Keratinocyte (primary cell): ENCODE data around the gene CNNM1. TPM values are rescaled to one million over a fixed set of nuclear protein-coding genes. Genes with fewer than 3 reads are reported as not detected.

ENCODE experiments used
- DNase-seq: peaks from one replicate; pipeline ENCODE4 v3.0.0-alpha.2; 2011; ENCODE audit warnings: low read depth, missing footprints, low spot score
- FAIRE-seq: peaks from 2 replicates; lab custom pipeline; 2011; peaks lifted over from hg19 to GRCh38; lab: Jason Lieb, UNC
- H2AFZ ChIP-seq: 2 replicates; pipeline ENCODE4 v1.6.0; 2012; ENCODE audit warnings: low read length, control low read depth, inconsistent platforms; ENCODE audit not compliant: control insufficient read depth
- H3K27ac ChIP-seq: 2 replicates; pipeline ENCODE4 v1.5.1; 2011; ENCODE audit warnings: low read length; ENCODE audit not compliant: control insufficient read depth, insufficient read depth
- H3K27me3 ChIP-seq: 3 replicates; pipeline ENCODE4 v1.6.0; 2011; ENCODE audit warnings: low read length; ENCODE audit not compliant: control insufficient read depth, insufficient read depth; ENCODE audit errors: extremely low read depth
- H3K36me3 ChIP-seq, 2 experiments: 2 replicates in 1 of 2; 3 replicates in 1 of 2; pipeline ENCODE4 v1.5.1; 2011; ENCODE audit warnings: low read length in 2 of 2, mild to moderate bottlenecking in 1 of 2; ENCODE audit not compliant: control insufficient read depth in 2 of 2, insufficient read depth in 2 of 2; ENCODE audit errors: extremely low read depth in 1 of 2
- H3K4me1 ChIP-seq: 3 replicates; pipeline ENCODE4 v1.5.1; 2011; ENCODE audit warnings: low read length; ENCODE audit not compliant: control insufficient read depth, insufficient read depth; ENCODE audit errors: extremely low read depth
- H3K4me2 ChIP-seq: 3 replicates; pipeline ENCODE4 v1.6.0; 2011; ENCODE audit warnings: low read depth, low read length; ENCODE audit not compliant: control insufficient read depth, insufficient read depth; ENCODE audit errors: extremely low read depth
- H3K4me3 ChIP-seq, 3 experiments: fragments of 200-600 bp in 1 of 3; sonication (generic) in 1 of 3; 2 replicates in 2 of 3; 3 replicates in 1 of 3; pipeline ENCODE4 v1.5.1; 2011 to 2016; ENCODE audit warnings: low read length in 3 of 3, mild to moderate bottlenecking in 3 of 3, control low read depth in 2 of 3, inconsistent platforms in 1 of 3, low read depth in 1 of 3, mixed read lengths in 1 of 3, mixed run types in 1 of 3, moderate library complexity in 1 of 3; ENCODE audit not compliant: control insufficient read depth in 2 of 3, insufficient read depth in 2 of 3; ENCODE audit errors: extremely low read depth in 1 of 3
- H3K79me2 ChIP-seq: 2 replicates; pipeline ENCODE4 v1.6.0; 2012; ENCODE audit warnings: low read length; ENCODE audit not compliant: control insufficient read depth, insufficient read depth
- H3K9ac ChIP-seq: 3 replicates; pipeline ENCODE4 v1.6.0; 2011; ENCODE audit warnings: low read length; ENCODE audit not compliant: control insufficient read depth, insufficient read depth; ENCODE audit errors: extremely low read depth
- H3K9me1 ChIP-seq: 3 replicates; pipeline ENCODE4 v1.6.0; 2011; ENCODE audit warnings: low read length; ENCODE audit not compliant: control insufficient read depth, insufficient read depth; ENCODE audit errors: extremely low read depth
- H3K9me3 ChIP-seq: 2 replicates; pipeline ENCODE4 v1.5.1; 2012; ENCODE audit warnings: low read depth, low read length; ENCODE audit not compliant: control insufficient read depth
- H4K20me1 ChIP-seq: 3 replicates; pipeline ENCODE4 v1.6.0; 2011; ENCODE audit warnings: low read length; ENCODE audit not compliant: control insufficient read depth, insufficient read depth; ENCODE audit errors: extremely low read depth
- EZH2 ChIP-seq: IDR thresholded peaks from one replicate; pipeline ENCODE4 v1.6.1; 2012; ENCODE audit warnings: inconsistent platforms, mild to moderate bottlenecking, low read length, moderate library complexity
- dilution Hi-C: fragments of 300-500 bp; cut with MboI; formaldehyde crosslinking; loops from one replicate; pipeline ENCODE4 v1.7.0; 2020; ENCODE audit warnings: low sequenced_read_pairs; ENCODE audit not compliant: extremely low pct_ligation_motif_present
- polyA plus RNA-seq, 5 experiments: library from polyadenylated mRNA; depleted of rRNA in 3 of 5; stranded (reverse) in 3 of 5; stranded (forward) in 1 of 5; unstranded in 1 of 5; fragments of >200 nt; gene quantifications; 1 replicate in 1 of 5; 2 replicates in 3 of 5; 3 replicates in 1 of 5; pipeline versions ENCODE4 v1.2.1 to v1.2.3, GENCODE V29; 2011 to 2012; ENCODE audit warnings: missing spikeins in 2 of 5, low read depth in 1 of 5, low replicate concordance in 1 of 5
- TF ChIP-seq, protein P1 (sequence below), 3 experiments: IDR thresholded peaks in 1 of 3; conservative IDR thresholded peaks in 1 of 3; optimal IDR thresholded peaks in 1 of 3; 2 replicates in 2 of 3; 3 replicates in 1 of 3; pipeline versions ENCODE3 to v1.5.1; 2011; ENCODE audit warnings: low read length in 3 of 3, mild to moderate bottlenecking in 3 of 3, moderate library complexity in 2 of 3, control low read depth in 1 of 3, inconsistent platforms in 1 of 3; ENCODE audit not compliant: insufficient read depth in 2 of 3; ENCODE audit errors: extremely low read depth in 1 of 3

CNNM1 gene
- polyA plus RNA-seq, 1 donor (not counting 4 experiments of a cell fraction or from before 2014, with no cell fraction given) = 0.83 TPM

DNA sequence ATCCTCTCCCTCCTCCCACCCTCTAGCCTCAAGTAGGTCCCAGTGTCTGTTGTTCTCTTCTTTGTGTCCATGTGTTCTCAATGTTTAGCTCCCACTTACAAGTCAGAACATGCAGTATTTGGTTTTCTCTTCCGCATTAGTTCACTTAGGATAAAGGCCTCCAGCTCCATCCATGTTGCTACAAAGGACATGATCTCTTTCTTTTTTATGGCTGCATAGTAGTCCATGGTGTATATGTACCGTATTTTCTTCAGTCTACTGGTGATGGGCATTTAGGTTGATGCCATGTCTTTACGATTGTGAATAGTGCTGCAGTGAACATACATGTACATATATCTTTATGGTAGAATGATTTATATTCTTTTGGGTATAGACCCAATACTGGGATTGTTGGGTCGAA, 102.9 kb downstream of the CNNM1 start:
- H4K20me1 ChIP-seq = peaks cover 2% of the 10 kb centered on the region
- dilution Hi-C loops = loop anchor here (25.0 kb wide), 1 partner anchor 180 kb away; the partner anchor contains the start of gene SLC25A28
- no peak overlapping the region for H2AFZ ChIP-seq
- peak overlapping the region; percentile 96 for H3K4me2 ChIP-seq
- FAIRE-seq = no peak
- no peak overlapping the region for H3K27ac ChIP-seq
- peak overlapping the region; percentile 86 to 99 (median 94) for H3K4me3 ChIP-seq
- no peak for DNase-seq
- H3K9ac ChIP-seq = no peak overlapping the region
- no peaks in the 10 kb centered on the region for H3K9me1 ChIP-seq
- H3K79me2 ChIP-seq = peaks cover 39% of the 10 kb centered on the region
- H3K27me3 ChIP-seq = no peaks in the 10 kb centered on the region
- H3K36me3 ChIP-seq = peaks cover 2 to 4% of the 10 kb centered on the region in 2 experiments
- H3K9me3 ChIP-seq = no peaks in the 10 kb centered on the region
- peaks cover 5% of the 10 kb centered on the region for H3K4me1 ChIP-seq
- TF ChIP-seq EZH2 = no peak
- TF ChIP-seq, protein P1, sequence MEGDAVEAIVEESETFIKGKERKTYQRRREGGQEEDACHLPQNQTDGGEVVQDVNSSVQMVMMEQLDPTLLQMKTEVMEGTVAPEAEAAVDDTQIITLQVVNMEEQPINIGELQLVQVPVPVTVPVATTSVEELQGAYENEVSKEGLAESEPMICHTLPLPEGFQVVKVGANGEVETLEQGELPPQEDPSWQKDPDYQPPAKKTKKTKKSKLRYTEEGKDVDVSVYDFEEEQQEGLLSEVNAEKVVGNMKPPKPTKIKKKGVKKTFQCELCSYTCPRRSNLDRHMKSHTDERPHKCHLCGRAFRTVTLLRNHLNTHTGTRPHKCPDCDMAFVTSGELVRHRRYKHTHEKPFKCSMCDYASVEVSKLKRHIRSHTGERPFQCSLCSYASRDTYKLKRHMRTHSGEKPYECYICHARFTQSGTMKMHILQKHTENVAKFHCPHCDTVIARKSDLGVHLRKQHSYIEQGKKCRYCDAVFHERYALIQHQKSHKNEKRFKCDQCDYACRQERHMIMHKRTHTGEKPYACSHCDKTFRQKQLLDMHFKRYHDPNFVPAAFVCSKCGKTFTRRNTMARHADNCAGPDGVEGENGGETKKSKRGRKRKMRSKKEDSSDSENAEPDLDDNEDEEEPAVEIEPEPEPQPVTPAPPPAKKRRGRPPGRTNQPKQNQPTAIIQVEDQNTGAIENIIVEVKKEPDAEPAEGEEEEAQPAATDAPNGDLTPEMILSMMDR (optimal IDR thresholded peaks at IDR 0.05 in 1 of 3, IDR thresholded peaks at IDR 0.05 in 1 of 3, conservative IDR thresholded peaks at IDR 0.05 in 1 of 3; ENCODE audit: extremely low read depth in 1 of 3, insufficient read depth in 2 of 3, low read length in 3 of 3) = no peak

DNA sequence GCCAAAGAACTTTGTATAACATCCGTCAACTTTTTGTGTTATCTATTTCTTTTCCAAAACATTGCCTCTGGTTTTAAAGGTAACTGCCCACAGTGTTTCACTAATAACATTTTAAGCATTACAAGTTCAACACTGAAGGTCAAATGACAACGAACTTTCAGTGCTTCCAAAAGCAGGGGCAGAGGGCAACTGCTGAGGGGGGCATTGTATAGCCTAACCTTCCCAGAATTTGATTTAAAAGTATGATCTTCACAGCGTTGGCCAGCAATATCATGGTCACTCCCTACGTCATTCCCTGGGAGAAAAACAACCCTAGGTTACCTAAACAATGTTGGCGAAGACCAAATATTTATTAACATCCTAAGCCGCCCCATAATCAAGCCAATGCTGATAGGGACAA, 103.7 kb downstream of the CNNM1 start:
- Histone ChIP-seq H3K4me3 (no peak overlapping the region), H3K27ac (no peak overlapping the region), H3K9ac (no peak overlapping the region), H3K4me1 (peaks cover 5% of the 10 kb centered on the region), H3K9me3 (no peaks in the 10 kb centered on the region), H3K79me2 (peaks cover 34% of the 10 kb centered on the region), H3K27me3 (no peaks in the 10 kb centered on the region), H4K20me1 (peaks cover under 1% of the 10 kb centered on the region), H3K36me3 (peaks cover under 1 to 2% of the 10 kb centered on the region in 2 experiments), H3K9me1 (no peaks in the 10 kb centered on the region), H3K4me2 (no peak overlapping the region), H2AFZ (no peak overlapping the region)
- dilution Hi-C loops = loop anchor here (25.0 kb wide), 1 partner anchor 179 kb away; the partner anchor contains the start of gene SLC25A28
- DNase-seq (no peak), FAIRE-seq (no peak)
- no peak for TF ChIP-seq EZH2
- TF ChIP-seq, protein P1 (optimal IDR thresholded peaks at IDR 0.05 in 1 of 3, IDR thresholded peaks at IDR 0.05 in 1 of 3, conservative IDR thresholded peaks at IDR 0.05 in 1 of 3; ENCODE audit: extremely low read depth in 1 of 3, insufficient read depth in 2 of 3, low read length in 3 of 3) = no peak
